Skeletal muscle cell (primary cell): ENCODE measurements around the gene KLHL21.

Experiments
- DNase-seq: peaks from one replicate; pipeline ENCODE4 v3.0.0-alpha.2; 2010; ENCODE audit warnings: low read depth
- H3K4me3 ChIP-seq: 2 replicates; pipeline ENCODE4 v1.5.1; 2011; ENCODE audit warnings: low read depth, mild to moderate bottlenecking, control low read depth, low read length, moderate library complexity

KLHL21 gene

GRCh38 chr1:6627031-6627430 lies 24.4 kb upstream of the KLHL21 start:
- no peak for DNase-seq
- H3K4me3 ChIP-seq = no peak overlapping the region

GRCh38 chr1:6625584-6626149 lies 23.0 kb upstream of the KLHL21 start:
- DNase-seq = no peak

DNA sequence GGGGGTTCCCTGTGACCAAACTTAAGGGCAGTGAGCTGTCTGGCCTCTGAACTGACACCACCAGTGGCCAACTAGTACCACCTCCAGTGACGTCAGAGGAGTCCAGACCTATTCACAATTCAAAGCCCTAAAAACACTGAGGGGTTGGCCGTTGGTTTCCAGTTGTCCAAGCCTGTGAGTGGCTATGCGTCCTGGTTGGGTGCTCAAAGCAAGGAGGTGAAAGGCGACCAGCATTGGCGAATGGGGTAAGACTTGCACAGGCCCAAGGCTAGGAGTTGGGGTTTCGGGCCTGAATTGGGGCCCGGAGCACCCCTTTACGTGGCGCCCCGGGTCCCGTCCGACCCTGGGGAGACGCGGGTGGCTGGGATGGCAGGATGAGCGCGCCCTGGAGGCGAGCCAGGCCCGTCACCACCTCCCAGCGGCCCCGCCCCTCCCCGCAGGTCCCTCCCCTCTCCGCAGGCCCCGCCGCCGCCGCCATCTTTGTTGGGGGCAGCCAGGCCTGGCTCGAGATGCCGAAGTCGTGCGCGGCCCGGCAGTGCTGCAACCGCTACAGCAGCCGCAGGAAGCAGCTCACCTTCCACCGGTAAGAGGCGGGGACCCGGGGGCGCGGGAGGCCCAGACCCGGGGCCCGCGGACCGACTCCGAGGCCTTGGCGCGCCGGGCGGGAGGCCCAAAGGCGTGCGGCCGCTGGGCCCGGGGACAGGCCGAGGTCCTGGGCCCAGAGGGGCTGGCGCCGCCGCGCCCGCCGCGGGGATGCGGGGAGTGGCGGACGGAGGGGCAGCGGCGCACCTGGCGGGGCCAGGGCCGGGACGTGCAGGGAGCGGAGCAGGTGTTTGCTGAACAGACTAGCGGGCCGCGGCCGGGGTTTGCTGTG lies 22.3 kb upstream of the KLHL21 start, which contains the start of gene THAP3:
Gene THAP3, plus strand, starts transcription at position 159 of the 874 bp plus-strand sequence. Its CDS starts 351 bp downstream, at position 510.
- no peak for DNase-seq
- peak within 1 kb of the TSS; percentile 69 for H3K4me3 ChIP-seq

More at GRCh38 chr1:6625584-6626149, 23.0 kb upstream of the KLHL21 start:
- peak overlapping the region; percentile 69 for H3K4me3 ChIP-seq

DNA sequence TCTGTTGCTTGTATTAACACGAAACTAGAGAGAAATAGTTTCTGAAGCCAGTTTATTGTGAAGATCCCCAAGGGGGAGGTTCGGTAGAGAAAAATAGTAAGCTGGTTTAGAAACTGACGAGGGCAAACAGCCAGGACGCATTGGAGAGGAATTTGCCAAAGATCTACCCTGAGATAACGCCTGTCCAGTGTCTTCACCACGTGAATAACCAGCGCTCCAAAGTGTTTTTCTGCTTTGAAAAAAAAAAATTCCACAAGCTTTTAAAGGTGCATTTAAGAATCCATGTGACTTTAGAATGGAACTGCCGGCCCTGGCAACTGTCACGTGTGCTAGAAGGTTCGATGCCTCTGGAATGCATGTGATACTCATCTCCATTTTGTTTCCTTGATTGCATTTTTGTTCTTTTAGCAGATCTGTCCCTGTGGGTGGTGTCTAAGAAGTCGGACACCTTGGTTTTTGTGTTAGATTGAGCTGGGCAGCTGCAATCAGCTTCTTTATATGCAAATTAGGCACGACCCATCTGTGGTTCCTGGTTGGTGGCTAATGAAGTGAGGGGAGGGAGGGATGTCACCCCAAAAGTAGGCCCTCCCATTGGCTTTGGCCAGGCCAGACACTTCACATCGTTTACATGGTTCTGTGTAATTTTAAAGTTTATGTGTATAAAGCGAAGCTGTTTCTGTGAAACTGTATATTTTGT lies 20.7 kb upstream of the KLHL21 start:
- no peak for DNase-seq
- no peak overlapping the region for H3K4me3 ChIP-seq

- no peak for DNase-seq
- no peak overlapping the region for H3K4me3 ChIP-seq
Observed at GRCh38 chr1:6622396-6623152, 19.9 kb upstream of the KLHL21 start.

DNA sequence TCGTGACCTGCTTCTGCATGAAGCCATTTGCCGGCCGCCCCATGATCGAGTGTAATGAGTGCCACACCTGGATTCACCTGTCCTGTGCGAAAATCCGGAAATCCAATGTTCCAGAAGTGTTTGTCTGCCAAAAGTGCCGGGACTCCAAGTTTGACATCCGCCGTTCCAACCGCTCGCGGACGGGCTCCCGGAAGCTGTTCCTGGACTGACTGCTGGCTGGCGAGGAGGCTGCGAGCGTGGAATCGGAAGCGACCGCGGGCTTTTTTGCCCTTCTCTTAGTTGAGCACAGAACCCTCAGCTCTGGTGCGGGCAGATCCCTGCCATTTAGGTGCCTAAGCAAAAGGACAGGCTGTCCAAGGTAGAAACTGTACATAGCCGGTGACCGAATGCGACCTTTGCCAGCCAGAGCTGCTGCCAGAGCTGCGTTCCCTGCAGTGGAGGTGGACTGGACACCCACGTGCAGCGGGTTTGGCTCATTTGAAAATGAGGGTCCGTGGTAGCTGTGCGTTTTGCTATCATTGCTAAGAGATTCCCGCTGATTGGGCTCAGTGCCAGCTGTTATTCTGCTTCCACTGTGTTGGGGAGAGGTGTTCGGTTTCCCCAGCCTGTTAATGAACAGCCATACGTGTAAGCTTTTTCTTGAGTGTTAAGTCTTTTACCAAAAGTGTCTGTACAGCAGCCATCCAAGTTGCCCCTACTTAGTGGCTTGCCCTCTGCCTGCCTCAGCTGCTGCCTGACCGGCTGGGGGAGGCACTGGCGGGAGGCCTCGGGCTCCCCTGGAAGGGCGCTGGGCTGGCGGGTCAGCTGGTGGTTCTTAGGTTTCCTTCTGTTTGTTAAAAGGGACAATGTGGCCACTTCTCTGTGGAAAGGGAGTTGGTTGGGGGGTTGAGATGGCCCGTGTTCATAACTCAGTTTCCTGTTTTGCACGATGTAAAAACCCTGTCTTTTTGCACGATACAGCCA lies 19.0 kb upstream of the KLHL21 start:
- no peak overlapping the region for H3K4me3 ChIP-seq
- no peak for DNase-seq

DNA sequence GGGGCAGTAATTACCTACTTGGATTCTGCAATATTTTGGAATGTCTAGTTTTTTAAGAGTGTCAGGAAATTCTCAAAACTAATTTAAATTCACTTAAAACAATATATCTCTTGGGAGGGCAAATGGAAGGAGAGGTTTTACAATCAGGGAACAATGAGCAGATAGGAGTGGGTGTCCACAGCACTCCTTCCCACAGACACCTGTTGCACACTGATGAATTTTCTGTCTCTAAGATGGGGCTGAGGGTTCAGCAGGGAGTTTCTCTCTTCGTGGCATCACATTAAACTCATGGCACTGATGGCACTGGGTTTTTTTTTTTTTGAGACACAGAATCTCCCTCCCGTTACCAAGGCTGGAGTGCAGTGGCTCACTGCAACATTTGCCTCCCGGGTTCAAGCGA lies 16.4 kb upstream of the KLHL21 start:
- no peak for DNase-seq

DNA sequence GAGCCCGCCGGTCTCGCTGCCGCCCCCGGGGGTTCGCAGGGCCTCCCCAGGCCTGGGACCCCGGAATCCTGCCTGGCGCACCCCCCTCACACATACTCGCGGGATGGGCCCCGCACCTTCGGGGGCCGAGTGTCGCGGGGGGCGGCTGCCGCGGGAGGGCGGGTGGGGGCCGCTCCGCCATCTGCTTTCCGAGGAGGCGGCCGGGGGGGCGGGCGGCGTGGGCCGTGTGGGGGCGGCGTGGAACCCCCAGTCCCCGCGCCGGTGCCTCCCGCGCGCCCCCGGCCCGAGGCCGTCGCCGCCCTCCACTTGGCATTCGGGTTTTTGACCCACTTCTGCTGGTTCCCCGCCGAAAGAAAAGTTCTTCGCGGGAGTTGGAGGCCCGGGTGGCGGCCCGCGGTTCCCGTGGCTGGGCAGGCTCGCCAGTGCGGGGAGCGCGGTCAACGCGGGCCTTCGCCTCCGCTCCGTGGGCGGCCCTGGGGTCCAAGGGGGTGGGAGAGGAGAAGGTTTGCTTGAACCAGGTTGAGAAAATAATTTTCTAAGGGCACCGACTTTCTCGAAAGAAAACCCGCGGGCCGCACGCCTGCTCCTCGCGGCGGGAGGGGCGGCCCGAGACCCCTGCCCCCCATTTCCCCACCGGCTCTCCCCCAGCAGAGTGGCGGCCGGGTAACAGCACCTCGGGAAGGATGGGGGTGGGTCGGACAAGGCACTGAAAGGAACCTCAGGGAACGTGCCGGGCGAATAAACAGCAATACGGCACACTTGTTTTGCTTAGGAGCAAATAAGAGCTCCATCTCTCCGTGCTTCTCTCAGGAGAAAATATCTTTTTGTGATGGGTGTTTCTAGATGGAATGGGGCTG lies 12.5 kb upstream of the KLHL21 start:
- DNase-seq = no peak
- H3K4me3 ChIP-seq = peak overlapping the region; percentile 73

More for the DNA sequence above, 16.4 kb upstream of the KLHL21 start:
- H3K4me3 ChIP-seq = no peak overlapping the region

DNA sequence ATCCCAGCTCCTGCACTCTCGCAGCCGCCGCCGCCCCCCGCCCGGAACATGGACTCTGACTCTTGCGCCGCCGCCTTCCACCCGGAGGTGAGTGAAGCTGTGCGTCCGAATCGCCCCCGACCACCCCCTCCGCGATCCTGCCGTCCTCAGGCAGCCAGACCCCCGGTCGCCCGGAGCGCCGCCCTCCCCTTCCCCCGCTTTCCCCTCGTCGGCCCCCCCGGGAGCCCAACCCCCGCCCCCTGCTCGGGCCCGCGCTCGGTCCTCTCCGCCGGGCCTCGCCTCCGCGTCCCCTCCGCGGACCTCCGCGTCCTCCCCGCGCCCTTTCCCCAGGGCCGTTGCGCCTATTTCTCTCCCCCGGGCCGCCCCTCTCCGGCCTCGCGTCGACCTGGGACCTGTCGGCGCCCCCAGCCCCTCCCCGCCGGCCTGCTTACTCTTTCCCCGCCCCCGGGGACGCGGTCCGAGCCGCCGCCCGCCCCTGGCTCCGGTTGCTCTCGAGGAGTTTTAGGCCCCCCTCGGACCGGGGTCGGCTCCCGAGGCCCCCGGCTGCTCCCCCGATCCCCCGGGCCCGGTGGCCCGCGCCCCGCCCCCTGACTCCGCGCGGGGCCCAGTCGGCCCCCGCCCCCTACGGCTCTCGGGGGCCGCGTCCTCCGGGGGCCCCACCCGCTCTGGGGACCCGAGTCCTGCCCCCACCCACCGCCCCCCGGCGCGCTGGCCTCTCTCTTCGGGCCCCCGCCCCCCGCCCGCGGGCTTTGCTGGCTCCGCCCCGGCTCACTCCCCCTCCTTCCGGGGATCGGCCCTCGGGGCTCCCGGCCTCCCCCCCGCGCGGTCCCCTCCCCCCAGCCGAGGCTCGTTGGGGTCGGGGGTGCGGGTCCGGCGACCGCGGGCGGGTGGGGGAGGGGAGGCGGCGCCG lies 11.6 kb upstream of the KLHL21 start:
- DNase-seq = no peak
- peak overlapping the region; percentile 73 for H3K4me3 ChIP-seq

DNA sequence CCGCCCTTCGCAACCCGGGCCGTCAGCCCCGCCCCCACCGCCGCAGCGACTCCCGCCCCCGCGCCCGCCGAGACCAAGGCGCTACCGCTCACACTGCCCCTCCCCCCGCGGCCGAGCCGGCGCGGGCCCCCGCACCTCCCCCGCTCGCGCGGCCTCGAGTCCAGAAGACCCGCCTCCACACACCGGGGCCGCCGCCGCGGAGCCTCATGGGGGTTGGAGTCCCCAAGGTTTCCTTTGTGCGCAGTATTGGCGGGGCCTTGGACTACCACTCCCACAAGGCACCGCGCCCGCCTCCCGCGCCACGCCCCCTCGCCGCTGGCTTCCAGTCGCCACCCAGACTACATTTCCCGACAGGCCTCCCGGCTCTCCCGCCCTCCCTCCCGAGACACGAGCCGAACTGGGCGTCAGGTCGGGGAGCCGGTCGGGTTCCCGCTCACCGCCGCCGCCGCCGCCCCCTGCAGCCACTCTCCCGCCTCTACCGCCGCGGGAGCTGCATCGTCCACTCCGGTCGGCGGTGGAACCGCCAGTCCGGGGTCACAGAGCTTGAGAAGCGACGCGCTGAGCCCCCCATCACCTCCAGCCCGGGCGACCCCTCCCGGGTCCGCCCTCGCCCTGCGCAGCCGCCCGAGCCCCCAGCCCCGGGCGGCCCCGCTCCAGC lies 10.8 kb upstream of the KLHL21 start, which contains the start of gene PHF13:
Gene PHF13, plus strand, starts transcription at position 371 of the 658 bp plus-strand sequence. CDS start 336 bp downstream, outside the sequence.
- DNase-seq = peak; percentile 97

DNA sequence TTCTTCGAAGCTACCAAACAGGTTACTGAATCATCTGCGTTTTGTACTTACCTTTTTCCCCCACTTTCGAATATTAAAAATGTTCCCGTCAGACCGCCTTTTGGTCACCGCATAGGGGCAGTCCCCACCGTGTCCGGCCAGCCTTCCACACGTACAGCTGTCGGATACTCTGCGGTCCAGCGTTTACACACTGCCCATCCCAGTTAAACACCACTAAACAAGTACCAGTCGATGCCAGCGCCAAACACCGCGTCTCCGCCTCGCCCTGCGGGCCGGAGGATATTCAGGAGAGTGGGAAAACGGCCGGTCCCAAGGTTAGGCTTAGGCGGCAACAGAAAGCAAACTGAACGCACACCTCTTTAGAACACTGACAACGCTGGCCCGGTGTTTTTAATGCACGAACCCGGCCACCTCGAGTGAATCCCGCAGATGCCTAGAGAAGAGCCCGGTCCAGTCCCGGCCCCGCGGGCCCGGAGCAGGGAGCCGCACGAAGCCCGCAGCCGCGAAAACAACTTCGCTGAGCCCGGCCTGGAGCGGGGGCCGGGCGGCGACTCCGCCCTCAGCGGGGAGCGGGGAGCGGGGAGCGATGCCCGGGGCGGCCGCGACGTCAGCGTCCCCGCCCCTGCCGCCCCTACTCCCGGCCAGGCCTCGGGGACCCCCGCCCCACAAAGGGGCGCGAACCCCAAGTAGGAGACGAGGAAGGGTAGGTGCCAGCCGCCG lies 10.1 kb upstream of the KLHL21 start:
- H3K4me3 ChIP-seq = peak overlapping the region; percentile 83
- no peak for DNase-seq

More for the DNA sequence above, 10.8 kb upstream of the KLHL21 start, which contains the start of gene PHF13:
- peak within 1 kb of the TSS; percentile 83 for H3K4me3 ChIP-seq

- H3K4me3 ChIP-seq = peak overlapping the region; percentile 97
- peak; percentile 86 for DNase-seq
Observed at GRCh38 chr1:6603915-6604558, 1.4 kb upstream of the KLHL21 start.

DNA sequence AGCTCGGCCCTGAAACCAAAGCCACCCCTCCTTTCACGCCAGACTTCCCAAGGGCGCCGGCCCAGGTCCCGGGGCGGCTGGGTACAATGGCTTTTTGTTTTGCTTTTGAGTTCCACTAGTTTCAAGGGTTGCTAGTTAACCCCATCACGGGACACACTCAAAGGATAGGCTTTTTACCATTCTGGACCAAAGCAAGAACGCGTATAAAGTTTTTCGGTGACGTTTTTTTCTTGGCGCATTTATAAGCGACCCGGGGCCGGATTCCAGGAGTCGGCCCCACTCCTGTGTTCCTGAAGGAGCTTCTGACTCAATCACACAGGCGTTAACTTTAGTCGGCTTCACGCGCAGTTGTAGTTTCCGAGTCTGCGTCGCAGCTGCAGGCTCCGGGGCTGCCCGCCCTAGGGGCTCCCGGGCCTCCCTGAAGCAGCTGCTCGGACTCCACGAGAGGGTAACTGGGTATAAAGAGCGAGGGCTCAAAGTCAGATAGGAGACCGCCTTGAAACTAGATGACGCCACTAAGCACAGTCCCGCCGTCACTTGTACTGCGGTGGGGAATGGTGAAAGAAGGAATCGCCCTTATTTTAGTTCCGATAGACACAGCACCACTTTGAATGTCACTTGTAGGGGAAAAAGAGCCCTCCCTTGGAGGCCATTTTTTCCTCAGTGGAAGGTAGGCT lies 707 bp upstream of the KLHL21 start:
- peak; percentile 70 for DNase-seq
- H3K4me3 ChIP-seq = peak overlapping the region; percentile 97

GRCh38 chr1:6601923-6602668 lies 573 bp downstream of the KLHL21 start:
- H3K4me3 ChIP-seq = peak overlapping the region; percentile 97
- no peak for DNase-seq
